HS-5 (cell line): ENCODE measurements around the gene CACNB2.

Experiments used
- DNase-seq: peaks from one replicate; pipeline ENCODE4 v3.0.0-alpha.2; 2012; ENCODE audit warnings: low read depth

CACNB2 gene

DNA sequence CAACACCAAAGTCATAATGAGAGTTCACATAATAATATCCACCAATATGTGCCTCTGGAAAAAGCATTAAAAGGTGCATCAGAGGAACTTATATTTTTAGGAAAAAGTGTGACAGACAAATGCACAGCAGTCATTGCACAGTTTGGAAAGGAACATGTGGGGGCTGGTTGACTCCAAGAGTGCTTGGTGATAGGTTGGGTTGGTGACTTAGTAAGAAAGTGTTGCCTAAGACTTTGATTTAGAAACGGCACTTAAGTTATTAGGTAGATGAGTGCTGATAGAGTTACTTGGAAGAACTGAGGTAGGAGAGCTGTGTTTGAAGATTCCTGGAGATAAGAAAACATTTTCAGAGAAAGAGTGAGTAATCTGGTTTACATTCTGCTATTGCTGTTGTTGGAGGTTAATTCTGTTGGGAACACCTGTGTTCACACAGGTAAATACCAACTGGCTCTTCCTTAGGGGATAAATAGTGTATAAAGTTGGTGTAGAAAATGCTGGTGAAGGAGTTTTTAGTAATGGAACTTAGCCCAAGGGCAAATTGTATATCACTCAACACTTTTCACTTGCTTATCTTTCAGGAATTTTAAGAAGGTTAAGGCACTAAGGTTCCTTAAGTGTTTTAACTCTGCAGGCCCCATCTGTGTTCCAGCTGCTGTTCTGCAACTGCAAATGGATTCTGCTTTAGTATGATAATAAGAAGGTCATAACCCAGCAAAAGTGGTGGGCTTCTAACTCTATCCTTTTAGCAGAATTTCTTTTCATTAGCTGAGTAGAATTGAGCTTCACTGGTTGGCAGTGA lies 315.1 kb downstream of the CACNB2 start:
- no peak for DNase-seq

DNA sequence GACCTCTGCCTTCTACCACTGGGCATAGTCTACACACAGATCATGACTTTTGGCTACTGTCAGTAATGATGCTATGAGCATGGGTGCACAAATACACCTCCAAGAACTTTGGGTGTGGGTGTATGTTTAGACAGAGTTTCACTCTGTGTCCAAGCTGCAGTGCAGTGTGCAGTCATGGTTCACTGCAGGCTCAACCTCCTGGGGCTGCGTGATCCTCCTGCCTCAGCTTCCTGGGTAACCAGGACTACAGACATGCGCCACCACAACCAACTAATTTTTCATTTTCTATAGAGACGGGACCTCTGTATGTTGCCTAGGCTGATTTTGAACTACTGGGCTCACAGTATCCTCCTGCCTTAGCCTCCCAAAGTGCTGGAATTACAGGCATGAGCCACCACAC lies 316.8 kb downstream of the CACNB2 start:
- DNase-seq, result no peak

DNA sequence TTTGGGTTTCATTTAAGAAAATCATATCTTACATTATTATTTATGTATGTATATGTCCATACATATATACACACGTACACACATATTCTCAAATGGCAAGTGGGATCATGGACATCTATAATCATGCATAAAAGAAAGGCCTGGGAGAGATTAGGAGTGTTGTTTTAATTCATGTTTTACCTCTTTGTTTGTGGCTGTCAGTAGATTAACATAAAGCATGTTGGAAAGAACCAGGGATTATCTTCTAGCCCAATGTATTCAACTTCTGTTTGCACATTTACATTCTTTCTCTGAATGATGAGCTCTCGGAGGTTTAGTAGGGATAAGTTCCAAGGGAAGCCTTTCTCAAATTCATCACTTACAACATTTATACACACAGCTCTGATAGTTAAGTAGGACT lies 319.8 kb downstream of the CACNB2 start:
- DNase-seq, result no peak

DNA sequence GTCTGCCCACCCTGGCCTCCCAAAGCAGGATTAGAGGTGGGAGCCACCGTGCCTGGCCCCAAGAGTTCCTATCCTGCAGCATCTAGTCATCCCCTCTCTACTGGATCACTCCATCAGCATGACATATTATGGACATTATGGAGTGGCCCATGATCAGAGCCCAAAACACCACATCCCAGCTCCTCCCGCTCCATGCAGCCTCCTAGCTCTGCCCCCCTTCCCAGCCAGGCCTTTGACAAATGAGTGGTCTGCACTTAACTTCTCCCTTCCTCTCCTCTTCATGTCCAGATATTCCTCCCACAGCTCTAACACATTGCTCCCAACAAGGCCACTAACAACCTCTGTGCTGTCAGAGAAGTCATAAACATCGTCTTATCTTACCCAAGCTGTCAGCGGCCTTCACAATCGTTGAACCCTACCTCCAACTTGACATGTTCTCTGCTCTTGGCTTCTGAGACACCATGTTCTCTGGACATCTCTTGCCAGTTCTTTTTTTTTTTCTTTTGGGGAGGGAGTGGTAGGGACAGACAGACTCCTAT lies 323.5 kb downstream of the CACNB2 start:
- no peak for DNase-seq

DNA sequence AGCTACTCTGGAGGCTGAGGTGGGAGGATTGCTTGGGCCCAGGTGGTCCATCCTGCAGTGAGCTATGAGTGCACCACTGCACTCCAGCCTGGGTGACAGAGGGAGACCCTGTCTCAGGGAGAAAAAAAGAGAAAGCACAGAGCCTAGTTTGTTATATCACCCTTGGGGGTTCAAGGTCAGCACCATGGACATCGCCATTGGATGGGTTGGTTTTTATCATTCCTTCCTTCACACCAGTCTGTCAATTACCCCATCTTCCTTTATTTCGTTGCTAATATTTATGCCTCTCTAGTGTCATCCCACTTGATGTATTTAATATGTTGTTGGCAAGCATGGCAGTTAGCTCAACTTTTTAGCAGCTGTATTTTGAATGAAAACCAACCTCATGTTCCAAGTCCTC lies 328.9 kb downstream of the CACNB2 start:
- no peak for DNase-seq

DNA sequence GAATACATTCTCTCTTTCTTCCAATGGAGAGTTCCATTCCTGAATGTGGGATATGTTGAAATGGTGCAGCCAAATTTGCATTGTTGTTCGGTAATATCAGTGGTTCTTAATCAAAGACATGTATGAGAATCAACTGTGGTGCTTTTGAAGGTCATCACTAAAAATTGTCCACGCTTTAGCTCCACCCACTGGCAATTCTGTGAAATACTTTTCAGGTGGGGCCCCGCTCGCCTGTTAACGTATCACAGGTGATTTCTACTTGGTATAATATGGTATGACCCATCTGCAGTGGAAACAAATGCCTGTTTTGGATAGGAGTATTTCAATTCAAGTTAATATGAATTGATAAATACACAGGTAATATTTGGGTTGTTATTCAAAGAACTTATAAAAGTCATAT lies 332.8 kb downstream of the CACNB2 start:
- DNase-seq, result no peak

DNA sequence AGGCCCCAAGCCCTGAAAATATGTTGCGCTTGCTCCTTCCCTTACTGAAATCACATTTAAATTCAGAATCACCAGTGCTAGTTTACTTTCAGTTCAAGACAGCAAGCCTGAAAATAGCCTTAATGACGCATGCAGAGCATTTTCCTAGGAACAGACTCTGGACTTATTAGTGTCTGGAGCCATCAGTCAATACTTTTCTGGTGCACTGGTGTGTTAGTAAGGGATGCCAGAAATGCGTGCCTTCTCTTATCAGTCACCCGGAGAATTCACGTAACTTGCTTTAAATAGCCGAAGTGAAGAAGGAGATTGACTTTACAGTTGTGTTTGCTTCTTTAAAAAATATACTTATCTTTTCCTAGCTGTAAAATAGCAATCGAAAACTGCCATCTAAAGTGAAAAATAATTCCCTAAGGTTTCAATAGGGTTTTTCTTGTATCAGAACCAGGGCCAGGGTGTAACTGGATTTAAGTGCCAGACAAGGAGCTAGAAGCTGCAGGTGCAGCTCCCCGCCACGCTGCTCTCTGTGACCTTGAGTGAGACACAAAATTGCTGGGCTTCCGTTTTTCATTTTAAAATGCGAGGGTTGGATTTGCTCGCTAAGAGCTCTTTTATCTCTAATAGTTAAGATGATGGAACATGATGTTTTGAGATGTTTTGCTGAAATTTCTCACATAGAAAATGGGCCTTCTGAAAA lies 333.3 kb downstream of the CACNB2 start:
- DNase-seq, result no peak

DNA sequence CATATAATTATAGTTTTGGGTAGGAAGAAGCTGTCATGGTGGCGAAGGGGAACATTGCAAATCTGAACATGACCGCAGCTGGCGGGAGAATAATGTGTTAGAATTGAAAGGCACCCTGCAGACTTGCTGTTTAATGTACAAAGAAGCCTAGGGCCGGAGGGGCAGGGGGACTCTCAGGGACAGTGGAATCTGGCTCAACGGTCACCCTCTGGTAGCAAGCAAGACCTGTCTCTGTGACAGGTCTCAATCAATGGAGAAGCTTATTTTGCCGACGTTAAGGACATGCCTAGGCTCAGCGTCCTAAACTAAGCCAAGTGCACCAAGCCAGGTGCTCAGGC lies 333.9 kb downstream of the CACNB2 start:
- DNase-seq, result no peak

DNA sequence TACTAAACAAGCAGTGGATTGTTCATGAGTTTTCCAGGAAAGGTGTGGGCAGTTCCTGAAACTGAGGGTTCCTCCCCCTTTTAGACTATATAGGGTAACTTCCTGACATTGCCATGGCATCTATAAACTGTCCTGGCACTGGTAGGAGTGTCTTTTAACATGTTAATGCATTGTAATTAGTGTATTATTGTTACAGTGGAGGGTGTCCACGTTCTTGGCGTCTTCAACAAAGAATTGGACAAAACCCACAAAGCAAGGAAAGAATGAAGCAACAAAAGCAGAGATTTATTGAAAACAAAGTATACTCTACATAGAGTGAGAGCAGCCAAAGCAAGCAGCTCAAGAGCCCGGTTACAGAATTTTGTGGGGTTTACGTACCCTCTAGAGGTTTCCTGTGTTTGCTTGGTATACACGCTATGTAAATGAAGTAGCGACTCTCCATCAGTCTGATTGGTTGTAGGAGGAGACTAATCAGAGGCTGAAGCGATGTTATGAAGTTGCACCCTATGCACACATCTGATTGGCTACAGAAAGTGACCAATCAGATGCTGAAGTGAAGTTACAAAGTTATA lies 335.9 kb downstream of the CACNB2 start:
- no peak for DNase-seq

DNA sequence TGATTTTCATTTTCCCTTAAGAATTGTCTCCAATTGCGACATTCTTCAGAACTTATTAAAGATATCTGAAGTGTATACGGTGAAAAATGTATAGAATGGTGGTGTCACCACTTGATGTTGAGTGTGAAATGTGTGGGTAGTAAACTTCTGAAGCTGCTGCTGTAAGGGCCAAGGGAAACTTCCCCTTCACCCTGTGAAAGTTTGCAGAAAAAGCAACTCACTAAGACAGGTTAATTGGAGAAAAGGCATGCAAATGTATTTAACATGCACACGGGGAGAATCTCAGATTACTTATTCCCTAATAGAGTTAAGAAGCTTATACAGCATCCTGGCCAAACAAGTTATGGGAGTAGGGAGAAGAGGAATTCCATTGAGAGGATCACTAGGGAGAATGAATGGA lies 338.1 kb downstream of the CACNB2 start:
- no peak for DNase-seq

DNA sequence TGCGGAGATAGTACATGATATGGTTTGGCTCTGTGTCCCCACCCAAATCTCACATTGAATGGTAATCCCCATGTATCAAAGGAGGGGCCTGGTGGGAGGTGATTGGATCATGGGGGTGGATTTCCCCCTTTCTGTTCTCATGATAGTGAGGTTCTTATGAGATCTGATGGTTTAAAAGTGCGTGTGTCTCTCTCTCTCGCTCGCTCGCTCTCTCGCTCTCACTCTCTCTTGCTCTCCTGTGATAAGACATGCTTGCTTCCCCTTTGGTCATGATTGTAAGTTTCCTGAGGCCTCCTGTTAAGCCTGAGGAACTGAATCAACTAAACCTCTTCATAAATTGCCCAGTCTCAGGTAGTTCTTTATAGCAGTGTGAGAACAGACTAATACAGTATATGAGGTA lies 339.3 kb downstream of the CACNB2 start:
- DNase-seq, result no peak

DNA sequence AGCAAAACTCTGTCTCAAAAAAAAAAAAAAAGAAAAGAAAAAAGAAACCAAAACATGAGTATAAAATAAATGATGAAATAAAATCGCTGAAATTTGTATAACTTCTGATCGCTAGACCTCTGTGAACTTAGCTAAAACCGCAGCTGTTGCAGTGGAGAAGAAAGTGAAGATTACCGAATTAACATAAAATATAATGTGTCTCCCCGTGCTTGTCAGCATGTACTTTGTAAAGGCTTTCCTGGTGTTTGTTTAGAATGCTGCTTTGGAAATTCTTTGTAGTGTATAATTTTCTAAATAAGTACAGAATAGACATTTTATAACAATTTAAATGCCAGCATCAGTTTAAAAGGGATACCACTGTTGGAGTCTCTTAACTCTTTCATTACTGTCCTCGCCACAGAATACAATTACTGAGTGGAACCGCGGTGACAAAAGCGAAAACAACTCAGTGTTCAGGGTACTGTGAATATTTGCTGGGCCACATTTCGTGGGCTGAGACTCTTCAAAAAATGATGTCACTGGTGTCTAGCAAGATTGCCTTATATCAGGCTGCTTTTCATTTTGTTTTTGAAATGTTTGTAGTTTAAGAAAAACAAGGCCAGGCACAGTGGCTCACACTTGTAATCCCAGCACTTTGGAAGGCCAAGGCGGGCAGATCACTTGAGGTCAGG lies 343.4 kb downstream of the CACNB2 start:
- DNase-seq, result no peak

DNA sequence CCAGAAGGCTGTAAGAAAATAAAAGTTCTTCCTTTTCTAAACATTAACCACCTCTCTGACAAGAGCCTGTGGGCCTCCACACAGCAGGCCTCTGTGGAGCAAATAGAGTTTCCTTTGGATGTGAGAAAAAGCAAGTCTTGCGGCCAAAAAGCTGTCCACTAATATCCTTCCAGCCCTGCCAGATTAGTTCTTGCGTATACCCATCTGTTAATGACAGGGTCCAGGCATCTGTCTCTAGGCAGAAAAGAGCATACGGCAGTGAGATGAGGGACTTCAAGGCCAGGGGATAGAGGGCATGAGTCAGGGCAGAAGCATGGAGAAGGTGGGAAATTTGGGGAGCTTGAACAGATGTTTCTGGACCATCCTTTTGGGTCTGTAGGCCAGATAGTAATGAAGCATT lies 346.2 kb downstream of the CACNB2 start:
- no peak for DNase-seq

DNA sequence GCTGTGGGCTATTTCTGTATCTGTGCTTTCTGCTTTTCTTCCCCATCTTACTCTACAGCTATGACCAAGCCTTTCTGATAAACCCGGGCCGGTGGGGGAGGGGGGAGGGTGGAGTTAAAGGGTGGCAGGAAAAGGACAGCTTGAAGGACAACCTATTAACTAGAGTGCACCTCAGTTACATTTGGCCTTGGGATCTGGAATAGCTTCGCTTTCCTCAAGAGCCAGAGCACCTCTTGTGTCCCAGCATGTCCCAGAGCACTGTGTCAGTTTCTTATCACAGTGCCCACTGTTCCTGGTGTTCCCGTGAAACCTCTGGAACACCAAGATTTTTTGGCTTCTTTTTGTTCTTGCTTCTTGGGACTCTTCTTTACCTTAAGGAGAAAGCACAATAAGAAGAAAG lies 350.5 kb downstream of the CACNB2 start:
- DNase-seq, result no peak

DNA sequence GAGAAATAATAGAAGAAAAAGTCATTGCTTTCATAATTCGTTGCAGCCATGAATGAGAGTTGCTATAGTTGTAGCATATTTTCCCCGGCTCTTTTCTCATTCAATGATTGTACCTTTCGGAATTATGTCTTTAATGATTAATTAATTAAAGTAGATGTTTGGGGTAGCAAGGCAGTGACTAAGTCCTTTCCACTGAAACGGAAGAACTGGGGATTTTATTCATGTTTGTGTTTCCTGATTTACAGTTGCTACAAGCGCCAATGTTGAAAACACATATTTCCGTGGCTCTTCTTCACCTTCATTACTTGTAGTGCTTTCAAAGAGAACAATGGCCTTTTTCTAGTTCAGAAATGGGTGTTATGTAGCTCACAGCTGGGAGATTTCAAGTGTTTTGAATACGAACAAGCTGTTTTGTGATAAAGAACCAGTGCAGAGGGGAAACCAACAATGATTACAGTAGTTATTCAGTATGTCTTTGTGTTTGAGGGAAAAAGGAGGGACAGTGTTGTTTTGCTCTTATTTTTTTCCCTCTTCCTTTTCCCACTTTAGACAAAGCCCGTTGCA lies 357.7 kb downstream of the CACNB2 start:
- DNase-seq, result no peak

DNA sequence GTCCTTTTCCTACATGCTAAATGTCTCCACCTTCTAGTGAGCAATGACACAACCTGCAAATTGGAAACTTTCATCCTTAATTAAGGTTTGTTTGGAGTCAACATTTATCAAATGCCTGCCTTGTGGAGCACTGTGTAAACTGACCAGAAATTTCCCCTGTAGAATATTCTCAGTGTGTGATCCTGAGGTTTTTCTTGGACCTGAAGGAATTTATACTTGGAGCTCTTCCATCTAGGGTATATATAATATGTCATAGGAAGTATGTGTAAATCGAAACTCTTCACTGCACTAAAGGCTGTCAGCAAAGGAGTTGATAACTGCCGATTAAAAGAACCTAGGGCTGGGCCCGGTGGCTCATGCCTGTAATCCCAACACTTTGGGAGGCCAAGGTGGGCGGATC lies 358.8 kb downstream of the CACNB2 start:
- DNase-seq, result no peak

DNA sequence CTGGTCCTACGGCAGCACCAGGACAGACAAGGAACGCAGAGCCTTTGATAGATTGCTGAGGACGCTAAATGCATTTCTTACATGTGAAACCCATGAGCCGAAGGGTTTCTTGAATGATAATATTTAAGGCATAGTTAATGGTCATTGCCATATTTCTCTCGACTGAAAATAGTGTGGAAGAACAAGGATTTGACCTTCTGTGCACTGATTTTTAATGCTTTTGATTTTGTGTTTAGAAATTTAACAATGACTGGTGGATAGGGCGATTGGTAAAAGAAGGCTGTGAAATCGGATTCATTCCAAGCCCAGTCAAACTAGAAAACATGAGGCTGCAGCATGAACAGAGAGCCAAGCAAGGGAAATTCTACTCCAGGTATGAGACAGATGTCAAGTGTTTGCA lies 360.4 kb downstream of the CACNB2 start:
- DNase-seq, result no peak

DNA sequence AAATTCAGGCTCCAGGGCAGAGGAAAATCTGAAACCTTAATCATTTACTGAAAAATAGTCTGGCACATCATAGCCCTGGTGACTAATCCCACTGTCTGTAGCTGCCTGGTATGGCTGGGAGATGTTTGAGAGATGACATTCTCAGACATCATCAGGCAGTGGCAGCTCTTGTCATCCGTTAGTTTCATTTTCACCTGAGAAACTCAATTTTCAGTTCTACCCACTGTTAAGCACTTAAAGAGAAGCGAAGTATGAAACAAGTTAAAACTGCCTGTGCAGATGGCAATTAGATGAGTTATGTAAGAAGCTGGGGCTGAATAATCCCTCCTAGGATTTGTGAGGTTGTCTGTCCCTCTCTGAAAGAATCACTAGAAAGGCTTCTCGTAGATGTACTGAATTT lies 361.0 kb downstream of the CACNB2 start:
- DNase-seq, result peak; percentile 32

DNA sequence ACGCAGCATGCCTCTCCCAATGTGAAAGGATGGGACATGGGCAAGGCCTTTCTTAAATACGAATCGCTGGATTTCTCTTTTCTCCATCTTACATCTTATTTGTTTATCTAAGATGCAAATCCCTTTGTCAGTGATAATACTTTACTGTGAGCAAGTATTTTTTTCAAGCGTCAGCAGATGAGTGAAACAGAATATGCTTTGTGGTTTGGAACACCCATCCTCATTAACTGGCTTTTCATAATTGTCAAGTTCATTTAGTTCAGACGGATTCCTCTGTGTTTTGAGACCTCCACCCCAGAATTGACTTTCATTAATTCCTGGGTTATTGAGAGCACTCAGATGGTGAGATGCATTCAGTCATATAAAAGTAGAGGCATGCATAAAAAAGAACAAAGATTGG lies 361.4 kb downstream of the CACNB2 start:
- DNase-seq, result no peak

DNA sequence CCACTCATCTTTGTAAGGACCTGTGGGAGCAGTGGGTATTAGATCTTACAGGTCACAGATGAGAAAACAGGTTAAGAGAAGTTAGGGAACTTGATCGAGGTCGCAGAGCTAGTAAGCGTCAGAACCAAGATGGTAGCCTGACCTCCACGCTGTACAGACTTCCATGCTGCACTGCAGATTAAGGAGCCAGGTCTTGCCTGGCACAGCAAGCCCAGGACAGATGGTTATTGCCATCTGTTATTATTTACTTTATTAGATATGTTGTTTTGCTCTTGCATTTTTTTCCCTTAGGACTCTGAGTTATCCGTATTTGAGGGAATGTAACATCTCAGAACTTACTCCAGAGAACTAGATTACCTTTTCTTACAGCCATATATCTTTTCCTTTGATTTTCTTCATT lies 363.9 kb downstream of the CACNB2 start:
- DNase-seq, result no peak

DNA sequence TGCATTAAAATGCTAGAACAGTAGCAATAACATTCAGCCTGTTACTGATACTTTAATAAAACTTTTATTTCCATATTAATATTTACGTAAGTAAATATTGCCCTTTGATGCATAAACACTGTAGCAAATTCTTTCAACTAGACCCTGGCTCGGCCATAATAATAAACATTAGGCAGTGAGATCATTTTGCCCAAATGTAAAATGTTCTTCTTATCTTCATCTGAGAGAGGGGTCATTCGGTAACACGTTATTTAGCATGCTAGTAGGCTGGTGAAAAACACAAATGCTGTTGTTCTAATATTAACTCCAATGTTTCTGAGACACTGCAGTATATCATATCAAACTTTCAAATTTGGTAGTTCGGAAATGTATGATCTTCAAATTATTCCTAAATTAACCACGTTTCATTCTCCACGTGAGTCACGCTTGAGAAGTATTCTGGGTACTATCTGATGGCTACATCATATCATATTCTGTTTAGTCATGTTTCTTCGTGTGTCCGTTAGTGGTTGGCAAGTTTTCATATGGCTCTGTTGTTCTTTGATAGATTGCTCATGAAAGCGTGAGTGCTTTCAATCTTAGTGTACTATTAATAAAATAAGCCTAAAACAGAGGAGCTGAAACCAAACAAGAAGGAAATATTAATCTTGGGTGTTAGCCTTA lies 365.4 kb downstream of the CACNB2 start:
- DNase-seq, result no peak

DNA sequence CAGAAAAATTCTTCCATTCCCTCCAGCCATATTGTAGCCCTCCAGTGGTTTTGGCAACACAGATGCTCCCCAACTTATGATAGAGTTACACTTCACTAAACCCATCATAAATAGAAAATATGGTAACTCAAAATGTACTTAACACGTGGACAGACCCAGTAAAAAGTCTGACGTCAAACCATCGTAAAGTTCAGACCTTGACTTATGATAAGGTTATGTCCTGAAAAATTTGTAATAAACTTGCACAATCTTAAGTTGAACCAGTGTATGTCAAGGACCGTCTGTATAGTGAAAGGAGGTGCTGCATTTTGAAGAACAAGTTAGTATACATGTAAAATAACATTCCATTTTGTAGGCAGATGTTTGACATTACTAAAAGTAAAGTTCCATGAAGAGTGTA lies 368.4 kb downstream of the CACNB2 start:
- no peak for DNase-seq
